Adrenal gland (tissue), 12 donors: ENCODE results near the gene KLC3. TPM values are rescaled to one million over a fixed set of nuclear protein-coding genes. Genes with fewer than 3 reads are reported as not detected.

Experiments used
- DNase-seq, 7 donors: peaks; one replicate each; pipeline ENCODE4 v3.0.0-alpha.2; 2019 to 2020
- H3K27ac ChIP-seq, 5 donors: fragments of 200-600 bp; sonication (generic) in 4 of 5; 1 replicate in 3 of 5; 2 replicates in 2 of 5; pipeline versions ENCODE4 v1.5.1 to v1.8.0; 2016 to 2020; ENCODE audit warnings: mild to moderate bottlenecking in 1 of 5
- H3K27me3 ChIP-seq: fragments of 200-600 bp; 2 replicates; pipeline ENCODE4 v1.8.0; 2021
- H3K36me3 ChIP-seq, 2 donors: fragments of 200-600 bp; replicated peaks in 1 of 2; 1 replicate in 1 of 2; 2 replicates in 1 of 2; pipeline versions ENCODE4 v1.5.1 to v1.8.0; 2018 to 2022
- H3K4me1 ChIP-seq, 2 donors: fragments of 200-600 bp; replicated peaks in 1 of 2; 1 replicate in 1 of 2; 2 replicates in 1 of 2; pipeline versions ENCODE4 v1.5.1 to v1.8.0; 2018 to 2021
- H3K4me3 ChIP-seq, 4 donors: fragments of 200-600 bp; sonication (generic) in 3 of 4; one replicate each; pipeline ENCODE4 v1.5.1; 2016 to 2018
- H3K9me3 ChIP-seq, 3 donors: fragments of 200-600 bp; sonication (generic) in 1 of 3; replicated peaks in 1 of 3; 1 replicate in 2 of 3; 2 replicates in 1 of 3; pipeline versions ENCODE4 v1.5.1 to v1.8.0; 2016 to 2021
- CTCF ChIP-seq, 6 experiments: fragments of 450-650 bp in 4 of 6; fragments of 200-600 bp in 2 of 6; sonication (generic) in 1 of 6; IDR thresholded peaks; 1 replicate in 5 of 6; 2 replicates in 1 of 6; pipeline versions ENCODE4 v1.5.1 to v1.8.0; 2016 to 2021; ENCODE audit warnings: antibody characterized with exemption in 6 of 6, mild to moderate bottlenecking in 2 of 6, moderate library complexity in 1 of 6
- POLR2A ChIP-seq, 2 donors: fragments of 450-650 bp; IDR thresholded peaks; one replicate each; pipeline ENCODE4 v1.6.1; 2017; ENCODE audit warnings: antibody characterized with exemption in 2 of 2, mild to moderate bottlenecking in 2 of 2, moderate library complexity in 1 of 2
- WGBS, 4 donors: extraction: QIAGEN DNeasy Blood & Tissue Kit in 2 of 4; methylation state at CpG; one replicate each; pipeline versions ENCODE4 v1.1.5 to v1.1.7; 2013 to 2017; 5-methylcytosine and 5-hydroxymethylcytosine counted together
- intact Hi-C, 2 donors: fragments of 100-400 bp; cut with DNase I; formaldehyde crosslinking; loops; one replicate each; pipeline versions ENCODE4 v1.14.1 to v1.15.0; 2022 to 2023
- polyA plus RNA-seq, 3 donors: library from polyadenylated mRNA; stranded (reverse); fragments of 200-250 nt in 2 of 3; fragments of 350-450 nt in 1 of 3; fragmentation: Illumina TruSeq in 1 of 3; extraction: RNeasy Lipid Tissue Mini Kit (QIAGEN cat#74804) in 1 of 3; gene quantifications; one replicate each; pipeline ENCODE4 v1.2.3, GENCODE V29; 2013 to 2014
- total RNA-seq, 9 donors: library from RNA; depleted of rRNA in 4 of 9; stranded (reverse); fragments of >200 nt in 4 of 9; fragments of 120-200 nt in 1 of 9; fragmentation: NEBNext Ultra II Directional in 1 of 9; extraction: Animal tissue kit (Norgen Biotek cat#: 25700) in 1 of 9; gene quantifications; one replicate each; pipeline versions ENCODE4 v1.1.0 to v1.2.4, GENCODE V29; 2013 to 2023
- donor health status: healthy with polysubstance abuse.
- donor health status: Bipolar disorder and iron deficiency.
- donor health status: DM: yes; HTN: yes; CAD: no.
- donor health status: DM: no; HTN: no; CAD: no.
- donor health status: DM: no; HTN: no; CAD: no.
- donor health status: DM: yes; HTN: yes; CAD: no.

The KLC3 gene
- total and polyA plus RNA-seq, 12 donors, result 0.16 to 0.30 (median 0.17) TPM; not detected in 7

- no peak for DNase-seq
- 76 to 86% (median 81%) methylated on average over 3 of the region's 3 CpGs for WGBS, 4 donors
- Histone ChIP-seq H3K4me1 (no peaks in the 10 kb centered on the region), H3K9me3 (no peaks in the 10 kb centered on the region), H3K36me3 (no peaks in the 10 kb centered on the region), H3K27me3 (peaks cover 1% of the 10 kb centered on the region), H3K4me3 (no peak overlapping the region), H3K27ac (no peak overlapping the region)
- TF ChIP-seq POLR2A (IDR thresholded peaks at IDR 0.05) (no peak), CTCF (IDR thresholded peaks at IDR 0.05) (no peak)
- intact Hi-C loops, result no loop called here
Measured at GRCh38 chr19:45391346-45391745, 50.8 kb downstream of the KLC3 start.

- no peak for TF ChIP-seq CTCF (IDR thresholded peaks at IDR 0.05)
- TF ChIP-seq POLR2A (IDR thresholded peaks at IDR 0.05), result no peak
- no peaks in the 10 kb centered on the region for H3K36me3 ChIP-seq
- no peaks in the 10 kb centered on the region for H3K4me1 ChIP-seq
- intact Hi-C loops, result no loop called here
- no peak for DNase-seq
- H3K27ac ChIP-seq, result no peak overlapping the region
- no peaks in the 10 kb centered on the region for H3K27me3 ChIP-seq
- H3K4me3 ChIP-seq, result no peak overlapping the region
- WGBS, 4 donors, result 90 to 95% (median 93%) methylated on average over 7 to 21 of the region's 21 CpGs
- H3K9me3 ChIP-seq, result no peaks in the 10 kb centered on the region
Measured at GRCh38 chr19:45391871-45392665, 51.5 kb downstream of the KLC3 start.

GRCh38 chr19:45395821-45396617 is 55.5 kb downstream of the KLC3 start:
- H3K9me3 ChIP-seq, result no peaks in the 10 kb centered on the region
- TF ChIP-seq POLR2A (IDR thresholded peaks at IDR 0.05) (no peak), CTCF (IDR thresholded peaks at IDR 0.05) (no peak)
- no peaks in the 10 kb centered on the region for H3K36me3 ChIP-seq
- H3K4me3 ChIP-seq, result no peak overlapping the region
- 63 to 82% (median 66%) methylated on average over 31 to 59 of the region's 59 CpGs for WGBS, 4 donors
- peaks cover 3 to 12% of the 10 kb centered on the region in 2 donors for H3K4me1 ChIP-seq
- no peak for DNase-seq
- intact Hi-C loops, result no loop called here
- H3K27ac ChIP-seq, result no peak overlapping the region
- H3K27me3 ChIP-seq, result no peaks in the 10 kb centered on the region

- intact Hi-C loops, result no loop called here
- no peak overlapping the region for H3K4me3 ChIP-seq
- H3K36me3 ChIP-seq, result no peaks in the 10 kb centered on the region
- H3K9me3 ChIP-seq, result no peaks in the 10 kb centered on the region
- 79 to 92% (median 85%) methylated on average over 4 to 6 of the region's 6 CpGs for WGBS, 4 donors
- TF ChIP-seq POLR2A (IDR thresholded peaks at IDR 0.05) (no peak), CTCF (IDR thresholded peaks at IDR 0.05) (no peak)
- H3K27me3 ChIP-seq, result no peaks in the 10 kb centered on the region
- H3K4me1 ChIP-seq, result peaks cover 16 to 30% of the 10 kb centered on the region in 2 donors
- no peak for DNase-seq
- no peak overlapping the region for H3K27ac ChIP-seq
Measured at GRCh38 chr19:45400192-45400591, 59.6 kb downstream of the KLC3 start.
